SK-N-SH (cell line): ENCODE results near the gene BRWD1. TPM values are rescaled to one million over a fixed set of nuclear protein-coding genes. Genes with fewer than 3 reads are reported as not detected.

ENCODE experiments used
- CTCF ChIA-PET: fragments of 300-600, 350-600 bp; formaldehyde crosslinking; extraction: SDS; loops from one replicate; lab custom pipeline; 2021; lab: Yijun Ruan, JAX
- POLR2A ChIA-PET: fragments of 350-600 bp; sonication (Branson Sonifier 250); formaldehyde crosslinking; extraction: SDS; loops from one replicate; lab custom pipeline; 2020; ENCODE audit warnings: antibody characterized with exemption, inconsistent platforms; lab: Yijun Ruan, JAX
- DNase-seq: peaks from one replicate; pipeline ENCODE4 v3.0.0; 2012
- H2AFZ ChIP-seq: fragments of 200-600 bp; sonication (generic); 2 replicates; pipeline ENCODE4 v1.8.1; 2016; ENCODE audit warnings: antibody characterized with exemption, mild to moderate bottlenecking, low read depth
- H3F3A ChIP-seq: fragments of 200-600 bp; sonication (generic); replicated peaks from 2 replicates; pipeline ENCODE3; 2016; ENCODE audit warnings: antibody characterized with exemption, mild to moderate bottlenecking; ENCODE audit not compliant: insufficient read depth
- H3K27ac ChIP-seq, 2 experiments: fragments of 200-500 bp in 1 of 2; fragments of 200-600 bp in 1 of 2; sonication (Bioruptor generic) in 1 of 2; sonication (generic), shearing (Covaris generic) in 1 of 2; 2 replicates each; pipeline versions ENCODE4 v1.5.1 to v1.6.1; 2014 to 2016; ENCODE audit warnings: low read depth in 2 of 2, inconsistent platforms in 1 of 2, low read length in 1 of 2, mild to moderate bottlenecking in 1 of 2, mixed read lengths in 1 of 2
- H3K27me3 ChIP-seq: fragments of 200-600 bp; sonication (generic), shearing (Covaris generic); 2 replicates; pipeline ENCODE4 v1.6.1; 2016; ENCODE audit warnings: mixed run types; ENCODE audit not compliant: insufficient read depth
- H3K36me3 ChIP-seq, 2 experiments: fragments of 200-500 bp in 1 of 2; fragments of 200-600 bp in 1 of 2; sonication (Bioruptor generic) in 1 of 2; sonication (generic) in 1 of 2; replicated peaks in 1 of 2; 2 replicates each; pipeline versions ENCODE3 to v1.5.1; 2014 to 2016; ENCODE audit warnings: low read length in 1 of 2, mild to moderate bottlenecking in 1 of 2; ENCODE audit not compliant: insufficient read depth in 2 of 2, control insufficient read depth in 1 of 2
- H3K4me1 ChIP-seq, 2 experiments: fragments of 200-500 bp in 1 of 2; fragments of 200-600 bp in 1 of 2; sonication (Bioruptor generic) in 1 of 2; sonication (generic), shearing (Covaris generic) in 1 of 2; 2 replicates each; pipeline versions ENCODE4 v1.5.1 to v1.6.1; 2014 to 2016; ENCODE audit warnings: low read depth in 1 of 2, low read length in 1 of 2, mixed run types in 1 of 2; ENCODE audit not compliant: insufficient read depth in 2 of 2, control insufficient read depth in 1 of 2
- H3K4me2 ChIP-seq: fragments of 200-600 bp; sonication (generic), shearing (Covaris generic); 2 replicates; pipeline ENCODE4 v1.6.1; 2017; ENCODE audit warnings: mixed run types
- H3K4me3 ChIP-seq, 2 experiments: fragments of 200-500 bp in 1 of 2; fragments of 200-600 bp in 1 of 2; sonication (Bioruptor generic) in 1 of 2; sonication (generic), shearing (Covaris generic) in 1 of 2; 2 replicates each; pipeline versions ENCODE4 v1.5.1 to v1.8.1; 2014 to 2016; ENCODE audit warnings: low read depth in 2 of 2, inconsistent platforms in 1 of 2, low read length in 1 of 2, mild to moderate bottlenecking in 1 of 2, mixed read lengths in 1 of 2, moderate library complexity in 1 of 2
- H3K79me2 ChIP-seq: fragments of 200-600 bp; sonication (generic); 2 replicates; pipeline ENCODE4 v1.8.1; 2017; ENCODE audit warnings: mild to moderate bottlenecking; ENCODE audit not compliant: insufficient read depth
- H3K9ac ChIP-seq: fragments of 200-600 bp; sonication (generic); 2 replicates; pipeline ENCODE4 v1.6.1; 2017; ENCODE audit warnings: mixed run types
- H3K9me2 ChIP-seq: fragments of 200-600 bp; sonication (generic); 2 replicates; pipeline ENCODE4 v1.6.1; 2017; ENCODE audit warnings: mixed run types
- H3K9me3 ChIP-seq: fragments of 200-600 bp; sonication (generic); 2 replicates; pipeline ENCODE4 v1.6.1; 2017; ENCODE audit warnings: mixed run types, mild to moderate bottlenecking, moderate library complexity
- H4K20me1 ChIP-seq: fragments of 200-600 bp; sonication (generic); 2 replicates; pipeline ENCODE4 v1.6.1; 2017; ENCODE audit warnings: mild to moderate bottlenecking, mixed run types; ENCODE audit not compliant: insufficient read depth
- EP300 ChIP-seq, 2 experiments: IDR thresholded peaks; 2 replicates each; pipeline versions ENCODE4 v1.4.0 to v1.6.1; 2012; ENCODE audit warnings: borderline replicate concordance in 1 of 2, low read depth in 1 of 2, low read length in 1 of 2
- GABPA ChIP-seq: IDR thresholded peaks from 2 replicates; pipeline ENCODE4 v1.4.0; 2012; ENCODE audit warnings: low read depth, mild to moderate bottlenecking
- MAX ChIP-seq: IDR thresholded peaks from 2 replicates; pipeline ENCODE4 v1.4.0; 2012; ENCODE audit warnings: low read depth
- MXI1 ChIP-seq: IDR thresholded peaks from 2 replicates; pipeline ENCODE4 v1.6.1; 2012; ENCODE audit warnings: mild to moderate bottlenecking, low read depth, low read length, improper control_type of control experiment
- PBX3 ChIP-seq: IDR thresholded peaks from 2 replicates; pipeline ENCODE4; 2012
- REST ChIP-seq: IDR thresholded peaks from 2 replicates; pipeline ENCODE4 v1.6.1; 2012; ENCODE audit warnings: mild to moderate bottlenecking, low read depth, low read length, moderate library complexity
- RFX5 ChIP-seq: IDR thresholded peaks from 2 replicates; pipeline ENCODE4 v1.6.1; 2012; ENCODE audit warnings: mild to moderate bottlenecking, improper control_type of control experiment, low read length
- USF1 ChIP-seq: IDR thresholded peaks from 2 replicates; pipeline ENCODE4 v1.4.0; 2012; ENCODE audit warnings: low read depth, borderline replicate concordance
- WGBS: methylation state at CpG from one replicate; pipeline ENCODE4 v1.1.6; 2017; ENCODE audit warnings: low lambda C conversion rate; 5-methylcytosine and 5-hydroxymethylcytosine counted together
- polyA plus RNA-seq, 3 experiments: library from polyadenylated mRNA; depleted of rRNA; stranded (reverse); fragments of >200 nt; gene quantifications; 2 replicates each; pipeline ENCODE4 v1.2.3, GENCODE V29; 2012

The BRWD1 gene
- polyA plus RNA-seq, 1 of the 3 experiments (the other 2 are of a cell fraction): 7.9 TPM

GRCh38 chr21:39314143-39315027, 953 bp upstream of the BRWD1 start:
- Histone ChIP-seq H3F3A (peaks cover 10% of the 10 kb centered on the region), H3K27me3 (no peaks in the 10 kb centered on the region), H3K4me2 (peak overlapping the region; percentile 95), H4K20me1 (peaks cover 21% of the 10 kb centered on the region), H3K27ac (peak overlapping the region; percentile 90 to 97), H3K4me3 (peak overlapping the region; percentile 71 to 91), H3K9ac (peak overlapping the region; percentile 88), H3K79me2 (peaks cover 41% of the 10 kb centered on the region), H3K36me3 (peaks cover 14 to 20% of the 10 kb centered on the region in 2 experiments), H2AFZ (peak overlapping the region; percentile 78), H3K9me2 (no peaks in the 10 kb centered on the region), H3K4me1 (peaks cover 5 to 14% of the 10 kb centered on the region in 2 experiments; a peak in 3 of 4 replicates), H3K9me3 (no peaks in the 10 kb centered on the region)
- WGBS: 16% methylated on average over 28 of the region's 43 CpGs
- DNase-seq: no peak
- CTCF ChIA-PET: interaction anchor here (0.8 to 3.3 kb wide), 13 partner anchors 10 to 130 kb away, joined by 3 to 24 read pairs (median 3); partner anchors contain the start of gene HMGN1
- TF ChIP-seq RFX5 (no peak), USF1 (no peak), PBX3 (no peak), MXI1 (peak; percentile 71; the same call in 1 of the 2 replicates), EP300 (IDR thresholded peaks at IDR 0.05; ENCODE audit: borderline replicate concordance in 1 of 2, low read depth in 1 of 2, low read length in 1 of 2) (no peak), REST (no peak), MAX (0 out of 2 replicates have a peak, but pooled peaks have one; percentile 49), GABPA (no peak)
- POLR2A ChIA-PET: interaction anchor here (0.6 to 3.0 kb wide), 3 partner anchors 31 to 380 kb away, joined by 4 to 24 read pairs (median 6); partner anchors contain the start of gene HMGN1
